COR-L47 (cell line): Measurements from ENCODE around the gene RFNG.

Experiments
- DNase-seq: peaks from one replicate; lab custom pipeline; 2025; lab: John Stamatoyannopoulos, UW

The RFNG gene, protein sequence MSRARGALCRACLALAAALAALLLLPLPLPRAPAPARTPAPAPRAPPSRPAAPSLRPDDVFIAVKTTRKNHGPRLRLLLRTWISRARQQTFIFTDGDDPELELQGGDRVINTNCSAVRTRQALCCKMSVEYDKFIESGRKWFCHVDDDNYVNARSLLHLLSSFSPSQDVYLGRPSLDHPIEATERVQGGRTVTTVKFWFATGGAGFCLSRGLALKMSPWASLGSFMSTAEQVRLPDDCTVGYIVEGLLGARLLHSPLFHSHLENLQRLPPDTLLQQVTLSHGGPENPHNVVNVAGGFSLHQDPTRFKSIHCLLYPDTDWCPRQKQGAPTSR

DNA sequence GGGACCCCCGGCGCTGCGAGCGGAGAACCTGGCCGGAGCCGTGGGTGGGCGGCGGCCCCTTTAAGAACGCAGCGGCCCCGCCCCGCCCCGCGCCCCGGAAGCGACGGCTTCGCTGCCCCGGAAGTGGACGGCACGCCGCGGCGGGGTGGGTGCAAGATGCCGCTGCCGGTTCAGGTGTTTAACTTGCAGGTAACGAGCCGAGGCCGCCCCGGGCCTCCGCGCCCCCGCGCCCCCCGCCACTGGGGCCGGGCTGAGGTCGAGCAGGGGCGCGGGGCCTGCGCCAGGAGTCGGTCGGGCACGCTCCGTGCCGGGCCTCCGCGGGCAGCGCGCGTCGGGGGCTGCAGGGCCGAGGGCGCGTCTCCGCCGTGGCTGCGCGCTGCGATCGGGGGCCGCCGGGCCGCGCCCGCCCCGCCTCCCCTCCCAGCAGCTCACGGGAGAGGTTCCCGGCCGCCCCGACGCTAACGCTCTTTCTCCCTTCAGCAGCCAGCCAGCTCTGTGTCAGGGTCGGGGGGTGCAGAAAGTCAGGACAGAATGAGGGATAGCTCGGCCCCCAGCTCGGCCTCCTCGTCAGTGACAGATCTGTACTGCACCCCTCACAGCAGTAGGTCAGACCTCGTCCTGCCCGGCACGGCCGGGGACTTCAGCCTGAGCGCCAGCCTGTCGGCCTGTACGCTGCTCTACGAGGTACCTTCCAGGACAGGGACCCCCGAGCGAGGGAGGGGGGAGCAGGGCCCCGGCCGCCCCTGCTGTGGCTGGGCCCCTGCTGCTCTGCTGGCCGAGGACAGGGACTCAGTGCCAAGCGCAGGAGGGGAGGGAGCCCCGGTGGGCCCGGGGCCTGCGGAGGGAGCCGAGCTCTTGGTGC lies at the start of gene RFNG, which contains the start of gene GPS1:
Gene RFNG (minus strand): TSS at position 36 of the 862 bp plus-strand sequence. CDS start 45 bp downstream, outside the sequence.
Gene GPS1 (plus strand): TSS at position 123 of the 862 bp plus-strand sequence. CDS start 34 bp downstream, at position 157.
- DNase-seq, result peak; percentile 54

DNA sequence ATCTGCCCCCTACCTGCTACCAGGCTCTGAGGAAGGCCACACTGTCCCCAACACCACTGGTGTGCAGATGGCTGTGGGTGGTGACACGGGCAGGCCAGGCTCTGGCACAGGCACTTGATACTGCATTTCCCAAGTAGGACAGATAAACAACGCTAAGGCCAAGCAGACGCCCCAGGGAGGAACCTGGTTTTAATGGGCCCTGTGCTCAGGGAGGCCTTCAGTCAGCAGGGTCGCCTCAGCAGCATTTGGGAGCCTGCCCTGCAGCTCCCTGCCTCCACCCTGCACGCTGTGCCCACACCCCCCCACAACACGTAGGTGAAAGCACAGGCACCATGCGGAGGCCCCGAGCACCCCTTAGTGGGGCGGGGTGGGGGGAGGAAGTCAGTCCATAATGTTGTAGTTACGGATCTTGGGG lies 49.7 kb upstream of the RFNG start:
- DNase-seq, result no peak

DNA sequence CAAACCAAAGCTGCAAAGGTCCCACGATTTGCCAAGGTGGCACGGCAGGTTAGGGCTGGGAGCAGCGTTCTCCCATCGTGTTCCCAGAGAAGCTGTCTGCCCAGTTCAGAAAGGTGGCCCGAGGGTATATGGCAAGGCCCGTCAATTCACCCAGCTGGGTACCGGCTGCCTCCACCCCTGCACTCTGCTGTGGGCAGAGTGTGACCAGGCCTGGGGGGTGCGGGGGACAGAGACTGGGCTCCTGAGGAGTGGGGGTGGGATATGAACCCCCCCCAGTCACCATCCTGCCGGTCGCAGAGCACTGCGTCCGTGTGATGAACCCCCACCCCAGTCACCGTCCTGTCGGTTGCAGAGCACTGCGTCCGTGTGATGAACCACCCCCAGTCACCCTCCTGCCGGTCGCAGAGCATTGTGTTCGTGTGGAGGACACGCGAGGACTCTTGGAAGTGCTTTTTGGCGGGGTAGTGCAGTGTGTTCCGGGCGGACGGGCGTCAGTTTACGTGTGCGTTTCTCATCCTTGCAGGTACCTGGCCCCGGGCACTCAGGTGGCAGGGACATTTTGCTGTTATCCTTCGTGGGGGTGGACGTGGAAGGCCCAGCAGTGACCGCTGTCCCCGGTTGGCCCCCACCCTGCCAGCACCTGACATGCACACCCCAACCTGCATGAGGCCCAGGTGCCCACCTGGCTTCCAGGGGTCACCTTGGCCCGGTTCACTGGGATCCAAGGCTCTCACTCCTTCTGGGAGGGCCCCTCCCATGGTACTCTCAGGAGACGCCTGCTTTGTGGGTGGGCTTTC lies 49.1 kb upstream of the RFNG start:
- DNase-seq, result no peak

GRCh38 chr17:82098939-82099763 lies 47.5 kb upstream of the RFNG start:
- peak; percentile 65 for DNase-seq

- peak; percentile 93 for DNase-seq
Observed at GRCh38 chr17:82098169-82098938, 46.7 kb upstream of the RFNG start, which contains the start of gene FASN. TSS of gene FASN (minus strand) at chr17:82098236. CDS start at chr17:82096445, 1,791 bp downstream.

GRCh38 chr17:82097919-82098168 lies 46.2 kb upstream of the RFNG start:
- DNase-seq, result no peak

- peak; percentile 15 for DNase-seq
Observed at GRCh38 chr17:82097184-82097918, 45.7 kb upstream of the RFNG start.

DNA sequence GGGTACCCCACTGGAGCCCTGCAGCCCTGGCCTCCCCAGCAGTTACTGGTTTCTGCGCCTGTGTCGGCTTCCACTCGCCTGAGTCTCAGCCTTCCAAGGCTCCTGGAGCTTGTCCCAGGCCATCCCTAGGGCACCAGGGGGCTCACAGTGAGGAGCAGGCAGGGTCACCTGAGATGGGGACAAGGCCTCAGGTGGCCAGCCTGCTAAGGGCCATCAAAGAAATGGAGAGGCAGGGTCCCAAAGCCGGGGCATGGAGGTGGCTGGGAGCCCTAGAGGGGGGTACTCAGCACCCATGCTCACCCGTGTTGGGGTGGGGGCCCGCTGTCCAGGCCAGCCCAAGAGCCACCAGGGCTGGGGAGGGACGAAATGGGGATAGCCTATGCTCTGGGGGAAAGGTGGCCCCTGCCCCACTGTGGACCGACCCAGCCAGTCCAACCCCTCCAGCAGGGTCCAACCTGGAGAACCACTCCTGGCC lies 45.1 kb upstream of the RFNG start:
- no peak for DNase-seq

GRCh38 chr17:82095777-82096708 lies 44.4 kb upstream of the RFNG start:
- no peak for DNase-seq

GRCh38 chr17:82094931-82095776 lies 43.5 kb upstream of the RFNG start:
- no peak for DNase-seq

- no peak for DNase-seq
Observed at GRCh38 chr17:82092995-82093751, 41.6 kb upstream of the RFNG start.

DNA sequence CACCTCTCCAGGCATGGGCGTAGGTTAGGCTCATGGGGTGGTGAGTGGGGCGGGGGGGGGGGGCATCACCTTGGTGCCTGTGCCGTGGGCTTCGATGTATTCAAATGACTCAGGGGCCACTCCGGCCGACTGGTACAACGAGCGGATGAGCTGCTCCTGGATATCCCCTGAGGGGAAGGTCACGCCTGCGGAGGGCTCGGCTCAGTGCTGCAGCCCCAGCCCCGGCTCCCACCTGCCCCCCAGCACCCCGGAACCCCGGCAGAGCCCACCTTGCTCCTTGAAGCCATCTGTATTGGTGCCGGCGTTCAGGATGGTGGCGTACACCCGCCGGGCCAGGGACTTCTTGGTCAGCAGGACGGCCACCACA lies 41.0 kb upstream of the RFNG start:
- no peak for DNase-seq

GRCh38 chr17:82092094-82092586 lies 40.5 kb upstream of the RFNG start:
- no peak for DNase-seq

GRCh38 chr17:82091264-82092066 lies 39.9 kb upstream of the RFNG start:
- DNase-seq, result no peak

GRCh38 chr17:82090549-82091263 lies 39.1 kb upstream of the RFNG start:
- DNase-seq, result no peak
